HepG2 (cell line): ENCODE measurements around the gene CDK9.

ENCODE experiments used
- JUND ChIP-seq: sonication (generic); formaldehyde crosslinking; IDR thresholded peaks from 2 replicates; pipeline ENCODE4 v1.8.0; 2022; ENCODE audit warnings: mild to moderate bottlenecking, missing genetic modification reagents
- NCOA2 ChIP-seq: sonication (generic); formaldehyde crosslinking; IDR thresholded peaks from 2 replicates; pipeline ENCODE4 v1.8.0; 2022; ENCODE audit warnings: inconsistent platforms
- ZNF556 ChIP-seq: sonication (generic); formaldehyde crosslinking; IDR thresholded peaks from 2 replicates; pipeline ENCODE4 v1.4.0; 2020; ENCODE audit warnings: mild to moderate bottlenecking, missing genetic modification reagents, borderline replicate concordance

DNA sequence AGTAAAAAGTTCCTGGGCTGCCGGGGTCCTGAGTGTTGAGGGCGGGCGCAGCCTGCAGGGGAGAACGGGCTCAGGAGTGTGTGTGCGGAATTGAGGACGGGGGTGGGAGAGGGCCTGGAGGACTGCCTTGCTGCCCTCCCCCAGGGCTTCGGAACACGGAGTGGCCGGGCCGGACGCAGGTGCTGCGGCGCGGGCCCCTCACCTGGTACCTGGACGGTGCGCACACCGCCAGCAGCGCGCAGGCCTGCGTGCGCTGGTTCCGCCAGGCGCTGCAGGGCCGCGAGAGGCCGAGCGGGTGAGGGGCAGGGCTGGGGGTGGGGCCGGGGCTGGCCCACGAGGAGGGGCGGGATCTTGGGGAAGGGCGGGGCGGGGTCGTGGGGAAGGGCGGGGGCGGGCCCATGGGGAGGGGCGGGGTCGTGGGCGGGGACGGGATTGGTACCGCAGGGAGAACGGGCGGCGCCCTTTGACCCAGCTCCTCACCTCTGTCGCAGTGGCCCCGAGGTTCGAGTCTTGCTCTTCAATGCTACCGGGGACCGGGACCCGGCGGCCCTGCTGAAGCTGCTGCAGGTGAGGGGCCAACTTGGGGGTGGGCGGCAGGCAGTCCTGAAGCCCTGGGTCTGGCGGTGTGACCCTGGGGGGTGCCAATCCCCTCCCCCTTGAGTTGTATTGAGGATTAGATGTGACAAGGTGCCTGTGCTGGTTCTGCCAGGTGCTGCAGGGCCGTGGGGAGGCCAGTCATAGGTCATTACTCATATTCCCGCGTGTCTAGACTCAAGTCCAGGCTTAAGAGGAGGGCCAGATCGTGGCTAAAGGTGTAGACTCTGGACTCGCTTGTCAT is 23.9 kb downstream of the CDK9 start:
- TF ChIP-seq NCOA2 (no peak), ZNF556 (CRISPR knock-in tag) (no peak), JUND (CRISPR knock-in tag) (no peak)
